Tibial nerve (tissue), 4 donors: ENCODE results near the gene SRSF3.

Experiments used
- EP300 ChIP-seq, 2 donors: sonication (generic); formaldehyde crosslinking; IDR thresholded peaks; one replicate each; pipeline ENCODE4 v1.6.1; 2017; ENCODE audit warnings: antibody characterized with exemption in 2 of 2, mild to moderate bottlenecking in 1 of 2
- POLR2A ChIP-seq, 2 donors: fragments of 450-650 bp; IDR thresholded peaks; one replicate each; pipeline ENCODE4 v1.6.1; 2017; ENCODE audit warnings: antibody characterized with exemption in 2 of 2, mild to moderate bottlenecking in 2 of 2, moderate library complexity in 2 of 2
- TF ChIP-seq, protein P1 (sequence below), 5 experiments: fragments of 200-600 bp in 3 of 5; fragments of 450-650 bp in 2 of 5; sonication (generic) in 3 of 5; IDR thresholded peaks; one replicate each; pipeline ENCODE4 v1.5.1; 2016 to 2019; ENCODE audit warnings: antibody characterized with exemption in 5 of 5, mild to moderate bottlenecking in 3 of 5, moderate library complexity in 2 of 5

DNA sequence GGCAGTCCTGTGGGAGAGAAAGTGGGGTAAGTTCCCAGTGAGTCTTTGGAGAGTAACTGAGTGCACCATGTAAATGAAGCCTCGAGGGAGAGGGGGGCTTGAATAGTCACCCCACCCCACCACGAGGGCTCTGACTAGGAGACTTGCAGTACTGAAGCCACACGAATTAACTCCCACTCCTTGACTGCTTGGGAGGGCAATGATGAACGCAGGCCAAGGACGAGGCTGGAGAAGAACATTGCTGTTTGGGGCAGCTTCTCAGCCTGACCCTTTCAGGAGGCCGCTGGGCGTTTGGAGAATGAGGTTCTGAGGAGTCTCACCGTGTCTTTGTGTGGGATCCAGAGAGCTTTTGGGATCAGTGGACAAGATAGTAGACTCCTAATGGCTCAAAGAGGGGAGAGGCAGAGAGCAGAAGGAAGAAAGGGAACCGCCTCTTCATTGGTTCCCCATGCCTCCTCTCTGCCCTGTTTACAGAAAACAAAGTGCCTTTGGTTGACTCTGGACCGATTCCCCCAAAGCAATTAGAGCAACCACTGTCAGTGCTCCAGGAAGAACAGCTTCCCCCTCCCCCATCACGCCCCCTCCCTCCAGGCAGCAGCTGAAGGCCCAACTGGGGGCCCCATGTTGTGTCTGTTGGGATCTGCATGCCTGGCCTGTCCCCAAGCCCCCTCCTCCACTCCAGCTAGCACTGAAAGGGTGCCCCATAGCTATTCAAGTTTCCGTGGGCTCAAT lies 42.7 kb downstream of the SRSF3 start:
- TF ChIP-seq, protein P1, sequence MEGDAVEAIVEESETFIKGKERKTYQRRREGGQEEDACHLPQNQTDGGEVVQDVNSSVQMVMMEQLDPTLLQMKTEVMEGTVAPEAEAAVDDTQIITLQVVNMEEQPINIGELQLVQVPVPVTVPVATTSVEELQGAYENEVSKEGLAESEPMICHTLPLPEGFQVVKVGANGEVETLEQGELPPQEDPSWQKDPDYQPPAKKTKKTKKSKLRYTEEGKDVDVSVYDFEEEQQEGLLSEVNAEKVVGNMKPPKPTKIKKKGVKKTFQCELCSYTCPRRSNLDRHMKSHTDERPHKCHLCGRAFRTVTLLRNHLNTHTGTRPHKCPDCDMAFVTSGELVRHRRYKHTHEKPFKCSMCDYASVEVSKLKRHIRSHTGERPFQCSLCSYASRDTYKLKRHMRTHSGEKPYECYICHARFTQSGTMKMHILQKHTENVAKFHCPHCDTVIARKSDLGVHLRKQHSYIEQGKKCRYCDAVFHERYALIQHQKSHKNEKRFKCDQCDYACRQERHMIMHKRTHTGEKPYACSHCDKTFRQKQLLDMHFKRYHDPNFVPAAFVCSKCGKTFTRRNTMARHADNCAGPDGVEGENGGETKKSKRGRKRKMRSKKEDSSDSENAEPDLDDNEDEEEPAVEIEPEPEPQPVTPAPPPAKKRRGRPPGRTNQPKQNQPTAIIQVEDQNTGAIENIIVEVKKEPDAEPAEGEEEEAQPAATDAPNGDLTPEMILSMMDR (IDR thresholded peaks at IDR 0.05), result no peak
- TF ChIP-seq POLR2A (IDR thresholded peaks at IDR 0.05), result no peak
- no peak for TF ChIP-seq EP300 (IDR thresholded peaks at IDR 0.05)
